ENCODE data around the gene IGSF9B.

The IGSF9B gene

GRCh38 chr11:133898031-133898769 lies 58.6 kb downstream of the IGSF9B start:
- DNase-seq = no peak

GRCh38 chr11:133897331-133897650 lies 59.5 kb downstream of the IGSF9B start:
- DNase-seq = no peak

- DNase-seq = no peak
Measured at GRCh38 chr11:133896642-133897330, 60.0 kb downstream of the IGSF9B start.

- no peak for DNase-seq
Measured at GRCh38 chr11:133896028-133896427, 60.7 kb downstream of the IGSF9B start.

- no peak for DNase-seq
Measured at GRCh38 chr11:133895551-133895950, 61.2 kb downstream of the IGSF9B start.

GRCh38 chr11:133895061-133895479 lies 61.7 kb downstream of the IGSF9B start:
- DNase-seq = no peak

- DNase-seq = no peak
Measured at GRCh38 chr11:133893381-133893780, 63.4 kb downstream of the IGSF9B start.

GRCh38 chr11:133892584-133893380 lies 64.0 kb downstream of the IGSF9B start:
- no peak for DNase-seq

GRCh38 chr11:133892126-133892525 lies 64.6 kb downstream of the IGSF9B start:
- DNase-seq = no peak

- no peak for DNase-seq
Measured at GRCh38 chr11:133889893-133890292, 66.9 kb downstream of the IGSF9B start.

- DNase-seq = no peak
Measured at GRCh38 chr11:133889188-133889587, 67.6 kb downstream of the IGSF9B start.

GRCh38 chr11:133887692-133888332 lies 69.0 kb downstream of the IGSF9B start:
- DNase-seq = no peak

GRCh38 chr11:133886029-133886428 lies 70.7 kb downstream of the IGSF9B start:
- no peak for DNase-seq

- DNase-seq = no peak
Measured at GRCh38 chr11:133872160-133872559, 84.6 kb downstream of the IGSF9B start.

- DNase-seq = no peak
Measured at GRCh38 chr11:133867456-133867855, 89.3 kb downstream of the IGSF9B start.

- DNase-seq = no peak
Measured at GRCh38 chr11:133865466-133865865, 91.3 kb downstream of the IGSF9B start.

GRCh38 chr11:133864756-133865155 lies 92.0 kb downstream of the IGSF9B start:
- DNase-seq = no peak

- no peak for DNase-seq
Measured at GRCh38 chr11:133860151-133860550, 96.6 kb downstream of the IGSF9B start.
